GM12878 (cell line): ENCODE results near the gene KIRREL1. TPM values are rescaled to one million over a fixed set of nuclear protein-coding genes. Genes with fewer than 3 reads are reported as not detected.

Experiments
- ASH2L ChIP-seq: fragments of 300-600, 200-600 bp; sonication (generic); IDR thresholded peaks from 2 replicates; pipeline ENCODE4 v1.6.1; 2017; ENCODE audit warnings: low read depth, mild to moderate bottlenecking, borderline replicate concordance
- ATF7 ChIP-seq: fragments of 450-650 bp; IDR thresholded peaks from 2 replicates; pipeline ENCODE4 v1.6.1; 2016; ENCODE audit warnings: low read depth, mild to moderate bottlenecking
- BACH1 ChIP-seq: fragments of 450-650 bp; IDR thresholded peaks from 2 replicates; pipeline ENCODE4 v1.6.1; 2017; ENCODE audit warnings: mild to moderate bottlenecking, borderline replicate concordance
- BRCA1 ChIP-seq: IDR thresholded peaks from 2 replicates; pipeline ENCODE4 v1.6.1; 2011; ENCODE audit warnings: low read depth, low read length, improper control_type of control experiment
- CBX5 ChIP-seq: sonication (generic); IDR thresholded peaks from 2 replicates; pipeline ENCODE4 v1.6.1; 2016; ENCODE audit warnings: low read depth, moderate library complexity, mild to moderate bottlenecking, inconsistent platforms
- CEBPB ChIP-seq, 2 experiments: fragments of 150-350 bp in 1 of 2; IDR thresholded peaks; 2 replicates each; pipeline ENCODE4 v1.6.1; 2012 to 2014; ENCODE audit warnings: low read depth in 2 of 2, low read length in 2 of 2, borderline replicate concordance in 1 of 2, inconsistent platforms in 1 of 2
- CHD1 ChIP-seq: IDR thresholded peaks from 2 replicates; pipeline ENCODE4 v1.6.1; 2012; ENCODE audit warnings: low read depth, low read length, improper control_type of control experiment
- CHD4 ChIP-seq: fragments of 200-600 bp; sonication (generic); IDR thresholded peaks from 2 replicates; pipeline ENCODE4 v1.6.1; 2016; ENCODE audit warnings: mild to moderate bottlenecking
- DPF2 ChIP-seq: fragments of 450-650 bp; IDR thresholded peaks from 2 replicates; pipeline ENCODE4 v1.6.1; 2017; ENCODE audit warnings: mild to moderate bottlenecking
- GABPA ChIP-seq: IDR thresholded peaks from 2 replicates; pipeline ENCODE4 v1.6.1; 2014; ENCODE audit warnings: antibody characterized with exemption, low read depth, mild to moderate bottlenecking, inconsistent platforms
- JUNB ChIP-seq: IDR thresholded peaks from 2 replicates; pipeline ENCODE4 v1.6.1; 2016; ENCODE audit warnings: antibody characterized with exemption, mild to moderate bottlenecking
- NFIC ChIP-seq: IDR thresholded peaks from 2 replicates; pipeline ENCODE4 v1.6.1; 2012; ENCODE audit warnings: low read depth, mild to moderate bottlenecking, inconsistent platforms, low read length, moderate library complexity
- NFXL1 ChIP-seq: fragments of 450-650 bp; IDR thresholded peaks from 2 replicates; pipeline ENCODE4 v1.6.1; 2017; ENCODE audit warnings: antibody characterized with exemption, mild to moderate bottlenecking, borderline replicate concordance
- NRF1 ChIP-seq: conservative IDR thresholded peaks from 2 replicates; pipeline ENCODE4 v1.6.1; 2011; ENCODE audit warnings: mild to moderate bottlenecking, low read depth, low read length, improper control_type of control experiment
- PAX5 ChIP-seq: IDR thresholded peaks from 2 replicates; pipeline ENCODE4 v1.6.1; 2011; ENCODE audit warnings: low read depth, low read length, borderline replicate concordance
- POLR2AphosphoS2 ChIP-seq: IDR thresholded peaks from 2 replicates; pipeline ENCODE4 v1.6.1; 2011; ENCODE audit warnings: low read depth, mild to moderate bottlenecking, low read length, improper control_type of control experiment, moderate library complexity
- RAD21 ChIP-seq: IDR thresholded peaks from 2 replicates; pipeline ENCODE4 v1.6.1; 2011; ENCODE audit warnings: mild to moderate bottlenecking, low read depth, low read length, moderate library complexity; ENCODE audit not compliant: insufficient read depth
- SIN3A ChIP-seq: IDR thresholded peaks from 2 replicates; pipeline ENCODE4 v1.6.1; 2012; ENCODE audit warnings: low read depth, low read length, improper control_type of control experiment
- SMAD1 ChIP-seq: fragments of 450-650 bp; IDR thresholded peaks from 2 replicates; pipeline ENCODE4 v1.6.1; 2018; ENCODE audit warnings: mild to moderate bottlenecking, low read depth; ENCODE audit not compliant: partially characterized antibody
- SPI1 ChIP-seq: IDR thresholded peaks from 2 replicates; pipeline ENCODE4 v1.6.1; 2011; ENCODE audit warnings: low read depth, mild to moderate bottlenecking, low read length, moderate library complexity, borderline replicate concordance; ENCODE audit not compliant: insufficient read depth
- SREBF2 ChIP-seq: IDR thresholded peaks from 2 replicates; pipeline ENCODE4 v1.6.1; 2012; ENCODE audit warnings: mild to moderate bottlenecking, low read length
- STAT3 ChIP-seq: IDR thresholded peaks from 2 replicates; pipeline ENCODE4 v1.6.1; 2011; ENCODE audit warnings: low read depth, low read length, improper control_type of control experiment
- SUZ12 ChIP-seq: fragments of 200-600 bp; sonication (generic); IDR thresholded peaks from one replicate; pipeline ENCODE4 v1.6.1; 2018; ENCODE audit warnings: antibody characterized with exemption, mild to moderate bottlenecking; ENCODE audit not compliant: unreplicated experiment
- ZNF622 ChIP-seq: fragments of 450-650 bp; IDR thresholded peaks from 2 replicates; pipeline ENCODE4 v1.6.1; 2017; ENCODE audit warnings: mild to moderate bottlenecking, inconsistent platforms
- polyA plus RNA-seq, 11 experiments: library from polyadenylated mRNA; depleted of rRNA in 4 of 11; unstranded in 6 of 11; stranded (reverse) in 5 of 11; fragments of >200 nt; fragmentation: Nextera tagmentation in 4 of 11; fragmentation: Illumina TruSeq in 1 of 11; extraction: Ambion mirVana in 4 of 11; extraction: Trizol in 1 of 11; gene quantifications; 1 replicate in 1 of 11; 2 replicates in 10 of 11; pipeline versions ENCODE4 v1.2.1 to v1.2.3, GENCODE V29; 2011 to 2016; ENCODE audit warnings: inconsistent platforms in 2 of 11, missing spikeins in 2 of 11, low read depth in 1 of 11
- total RNA-seq, 4 experiments: library from RNA; depleted of rRNA in 3 of 4; stranded (reverse); fragments of >200 nt in 3 of 4; fragmentation: Illumina TruSeq in 1 of 4; extraction: Trizol in 1 of 4; gene quantifications; 2 replicates each; pipeline versions ENCODE4 v1.2.1 to v1.2.3, GENCODE V29; 2013 to 2021
- TF ChIP-seq, protein P1 (sequence below): fragments of 450-650 bp; conservative IDR thresholded peaks from 2 replicates; pipeline ENCODE4 v1.6.1; 2017; ENCODE audit warnings: mild to moderate bottlenecking, moderate library complexity
- TF ChIP-seq, protein P2 (sequence below): IDR thresholded peaks from 2 replicates; pipeline ENCODE4 v1.6.1; 2011; ENCODE audit warnings: borderline replicate concordance, low read depth, mild to moderate bottlenecking, moderate library complexity, mixed read lengths, low read length; ENCODE audit not compliant: insufficient read depth; ENCODE audit errors: extremely low read length
- TF ChIP-seq, protein P3 (sequence below): fragments of 450-650 bp; IDR thresholded peaks from 2 replicates; pipeline ENCODE4 v1.6.1; 2017; ENCODE audit warnings: mild to moderate bottlenecking, low read depth, inconsistent platforms; ENCODE audit not compliant: poor library complexity, severe bottlenecking
- TF ChIP-seq, protein P4 (sequence below): IDR thresholded peaks from 2 replicates; pipeline ENCODE4 v1.6.1; 2011; ENCODE audit warnings: low read depth, low read length, improper control_type of control experiment, borderline replicate concordance

Gene KIRREL1
- total and polyA plus RNA-seq, 10 of the 15 experiments (the other 5 are each of a cell fraction or from before 2014, with no cell fraction given), result 0.15 TPM; not detected in 9

DNA sequence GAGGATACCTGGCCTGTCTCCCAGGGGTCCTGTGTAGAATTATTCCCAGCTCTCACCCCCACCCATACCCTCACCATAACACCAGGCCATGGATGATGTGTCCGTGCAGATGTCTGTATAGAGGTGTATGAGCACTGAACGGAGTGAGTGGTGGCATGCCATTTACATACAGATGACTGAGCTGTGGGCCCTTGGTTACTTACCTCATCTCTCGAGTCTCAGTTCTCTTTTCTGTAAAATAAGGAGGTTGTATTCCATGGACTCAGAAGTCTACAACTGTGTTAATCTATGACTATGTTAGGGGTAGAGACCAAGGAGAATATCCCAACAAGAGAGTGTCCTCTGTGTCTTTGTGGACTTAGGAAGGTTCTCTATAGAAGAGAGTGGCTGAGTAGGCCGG, 121.7 kb downstream of the KIRREL1 start (continued):
- TF ChIP-seq, protein P1, sequence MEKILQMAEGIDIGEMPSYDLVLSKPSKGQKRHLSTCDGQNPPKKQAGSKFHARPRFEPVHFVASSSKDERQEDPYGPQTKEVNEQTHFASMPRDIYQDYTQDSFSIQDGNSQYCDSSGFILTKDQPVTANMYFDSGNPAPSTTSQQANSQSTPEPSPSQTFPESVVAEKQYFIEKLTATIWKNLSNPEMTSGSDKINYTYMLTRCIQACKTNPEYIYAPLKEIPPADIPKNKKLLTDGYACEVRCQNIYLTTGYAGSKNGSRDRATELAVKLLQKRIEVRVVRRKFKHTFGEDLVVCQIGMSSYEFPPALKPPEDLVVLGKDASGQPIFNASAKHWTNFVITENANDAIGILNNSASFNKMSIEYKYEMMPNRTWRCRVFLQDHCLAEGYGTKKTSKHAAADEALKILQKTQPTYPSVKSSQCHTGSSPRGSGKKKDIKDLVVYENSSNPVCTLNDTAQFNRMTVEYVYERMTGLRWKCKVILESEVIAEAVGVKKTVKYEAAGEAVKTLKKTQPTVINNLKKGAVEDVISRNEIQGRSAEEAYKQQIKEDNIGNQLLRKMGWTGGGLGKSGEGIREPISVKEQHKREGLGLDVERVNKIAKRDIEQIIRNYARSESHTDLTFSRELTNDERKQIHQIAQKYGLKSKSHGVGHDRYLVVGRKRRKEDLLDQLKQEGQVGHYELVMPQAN, result no peak
- TF ChIP-seq, protein P2, sequence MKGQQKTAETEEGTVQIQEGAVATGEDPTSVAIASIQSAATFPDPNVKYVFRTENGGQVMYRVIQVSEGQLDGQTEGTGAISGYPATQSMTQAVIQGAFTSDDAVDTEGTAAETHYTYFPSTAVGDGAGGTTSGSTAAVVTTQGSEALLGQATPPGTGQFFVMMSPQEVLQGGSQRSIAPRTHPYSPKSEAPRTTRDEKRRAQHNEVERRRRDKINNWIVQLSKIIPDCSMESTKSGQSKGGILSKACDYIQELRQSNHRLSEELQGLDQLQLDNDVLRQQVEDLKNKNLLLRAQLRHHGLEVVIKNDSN, result no peak
- no peak for TF ChIP-seq GABPA
- TF ChIP-seq ZNF622, result no peak
- no peak for TF ChIP-seq CHD1
- no peak for TF ChIP-seq SIN3A
- no peak for TF ChIP-seq STAT3
- no peak for TF ChIP-seq ASH2L
- peak; percentile 35; the same call in 1 of the 2 replicates for TF ChIP-seq NFIC
- TF ChIP-seq NRF1, result no peak
- TF ChIP-seq SUZ12, result no peak
- TF ChIP-seq, protein P3, sequence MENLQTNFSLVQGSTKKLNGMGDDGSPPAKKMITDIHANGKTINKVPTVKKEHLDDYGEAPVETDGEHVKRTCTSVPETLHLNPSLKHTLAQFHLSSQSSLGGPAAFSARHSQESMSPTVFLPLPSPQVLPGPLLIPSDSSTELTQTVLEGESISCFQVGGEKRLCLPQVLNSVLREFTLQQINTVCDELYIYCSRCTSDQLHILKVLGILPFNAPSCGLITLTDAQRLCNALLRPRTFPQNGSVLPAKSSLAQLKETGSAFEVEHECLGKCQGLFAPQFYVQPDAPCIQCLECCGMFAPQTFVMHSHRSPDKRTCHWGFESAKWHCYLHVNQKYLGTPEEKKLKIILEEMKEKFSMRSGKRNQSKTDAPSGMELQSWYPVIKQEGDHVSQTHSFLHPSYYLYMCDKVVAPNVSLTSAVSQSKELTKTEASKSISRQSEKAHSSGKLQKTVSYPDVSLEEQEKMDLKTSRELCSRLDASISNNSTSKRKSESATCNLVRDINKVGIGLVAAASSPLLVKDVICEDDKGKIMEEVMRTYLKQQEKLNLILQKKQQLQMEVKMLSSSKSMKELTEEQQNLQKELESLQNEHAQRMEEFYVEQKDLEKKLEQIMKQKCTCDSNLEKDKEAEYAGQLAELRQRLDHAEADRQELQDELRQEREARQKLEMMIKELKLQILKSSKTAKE, result no peak
- no peak for TF ChIP-seq BACH1
- TF ChIP-seq ATF7, result peak; percentile 79
- TF ChIP-seq JUNB, result peak; percentile 57
- peak; percentile 77 for TF ChIP-seq DPF2
- no peak for TF ChIP-seq BRCA1
- TF ChIP-seq SREBF2, result no peak
- TF ChIP-seq RAD21, result no peak
- TF ChIP-seq NFXL1, result no peak
- no peak for TF ChIP-seq PAX5
- no peak for TF ChIP-seq CEBPB (IDR thresholded peaks at IDR 0.05; ENCODE audit: borderline replicate concordance in 1 of 2, low read depth in 2 of 2, low read length in 2 of 2)
- no peak for TF ChIP-seq POLR2AphosphoS2
- TF ChIP-seq, protein P4, sequence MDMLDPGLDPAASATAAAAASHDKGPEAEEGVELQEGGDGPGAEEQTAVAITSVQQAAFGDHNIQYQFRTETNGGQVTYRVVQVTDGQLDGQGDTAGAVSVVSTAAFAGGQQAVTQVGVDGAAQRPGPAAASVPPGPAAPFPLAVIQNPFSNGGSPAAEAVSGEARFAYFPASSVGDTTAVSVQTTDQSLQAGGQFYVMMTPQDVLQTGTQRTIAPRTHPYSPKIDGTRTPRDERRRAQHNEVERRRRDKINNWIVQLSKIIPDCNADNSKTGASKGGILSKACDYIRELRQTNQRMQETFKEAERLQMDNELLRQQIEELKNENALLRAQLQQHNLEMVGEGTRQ, result no peak
- TF ChIP-seq SMAD1, result no peak
- no peak for TF ChIP-seq CBX5
- peak; percentile 91 for TF ChIP-seq SPI1
- TF ChIP-seq CHD4, result no peak
